ENCODE measurements around the gene PLCH2.
"Not testable (repeated sequence)": the region's sequence is repeated elsewhere in the genome, so short reads cannot be mapped to it uniquely, and the experiment has no call there.

The PLCH2 gene

GRCh38 chr1:2548068-2548589 lies 72.0 kb downstream of the PLCH2 start:
- DNase-seq = peak; percentile 89

- not testable (repeated sequence) for DNase-seq
These were observed 73.4 kb downstream of the PLCH2 start for GRCh38 chr1:2549367-2550029.

GRCh38 chr1:2550309-2550861 lies 74.3 kb downstream of the PLCH2 start:
- not testable (repeated sequence) for DNase-seq

GRCh38 chr1:2551544-2551943 lies 75.5 kb downstream of the PLCH2 start:
- not testable (repeated sequence) for DNase-seq

GRCh38 chr1:2552189-2552588 lies 76.1 kb downstream of the PLCH2 start:
- no peak for DNase-seq

- DNase-seq = not testable (repeated sequence)
These were observed 77.0 kb downstream of the PLCH2 start for GRCh38 chr1:2553076-2553475.

- no peak for DNase-seq
These were observed 78.0 kb downstream of the PLCH2 start for GRCh38 chr1:2553871-2554620.

GRCh38 chr1:2554621-2555387 lies 78.7 kb downstream of the PLCH2 start:
- DNase-seq = peak; percentile 59
